DMS 273 treated with DMSO at 0.1 percent for 48 hours (cell line): ENCODE measurements around the gene GPC5.
"Not testable (repeated sequence)": the region's sequence is repeated elsewhere in the genome, so short reads cannot be mapped to it uniquely, and the experiment has no call there.

Source experiments
- DNase-seq: peaks from one replicate; lab custom pipeline; 2025; lab: John Stamatoyannopoulos, UW

GPC5 gene

GRCh38 chr13:91878491-91878890, 480.1 kb downstream of the GPC5 start:
- DNase-seq, result no peak

GRCh38 chr13:91879360-91879759, 480.9 kb downstream of the GPC5 start:
- DNase-seq, result no peak

DNA sequence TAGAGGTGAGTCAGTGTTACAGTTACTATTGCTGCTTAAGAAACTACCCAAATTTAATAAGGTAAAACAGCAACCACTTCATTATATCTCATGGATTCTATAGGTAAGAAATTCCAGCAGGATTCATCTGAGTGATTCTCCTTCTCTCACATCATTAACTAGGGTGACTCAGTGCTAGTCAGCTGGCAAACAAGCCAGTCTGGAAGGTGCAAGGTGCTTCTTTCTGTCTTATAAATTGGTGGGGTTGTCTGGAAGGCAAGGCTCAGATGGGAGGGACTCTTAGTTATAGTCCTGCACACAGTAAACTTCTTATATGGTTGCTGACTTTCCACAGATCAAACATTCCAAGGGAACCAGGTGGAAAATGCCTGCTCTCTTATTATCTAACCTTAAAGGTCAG, 484.5 kb downstream of the GPC5 start:
- DNase-seq, result no peak

DNA sequence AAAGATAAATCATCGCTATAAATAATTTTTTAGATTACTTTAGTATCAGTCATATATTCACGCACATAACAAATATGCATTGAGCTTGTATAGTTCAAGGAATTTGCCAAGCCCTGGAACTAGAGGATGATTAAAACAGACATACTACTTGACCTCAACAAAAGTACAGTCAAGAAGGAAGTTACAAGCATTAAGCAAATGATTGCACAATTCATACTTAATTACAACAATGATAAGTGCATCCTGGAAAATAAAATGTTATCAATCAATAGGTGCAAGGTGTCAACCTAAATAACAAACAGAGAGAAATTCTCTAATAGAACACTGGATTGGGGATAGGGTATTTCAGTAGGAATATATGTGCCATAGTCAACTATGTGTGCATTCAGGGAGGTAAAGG, 491.2 kb downstream of the GPC5 start:
- no peak for DNase-seq

GRCh38 chr13:91891141-91891540, 492.7 kb downstream of the GPC5 start:
- no peak for DNase-seq

DNA sequence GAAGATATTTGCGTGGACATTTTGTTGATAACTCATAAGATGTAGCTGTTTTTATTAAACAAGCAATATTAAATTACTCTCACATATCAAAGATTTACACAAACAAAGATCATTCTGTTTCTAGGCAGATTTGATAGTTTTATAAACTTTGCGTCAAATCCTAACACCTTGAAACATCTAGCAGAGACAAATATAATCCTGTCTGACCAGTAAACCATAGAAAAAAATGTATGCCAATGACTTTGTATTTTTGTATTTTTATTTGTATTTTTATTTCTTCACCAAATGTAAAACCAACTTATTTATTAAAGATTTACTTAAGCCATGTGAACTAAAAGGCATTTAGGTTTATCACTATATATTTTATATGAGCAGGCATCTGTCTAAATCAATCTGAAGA, 494.6 kb downstream of the GPC5 start:
- DNase-seq, result no peak

DNA sequence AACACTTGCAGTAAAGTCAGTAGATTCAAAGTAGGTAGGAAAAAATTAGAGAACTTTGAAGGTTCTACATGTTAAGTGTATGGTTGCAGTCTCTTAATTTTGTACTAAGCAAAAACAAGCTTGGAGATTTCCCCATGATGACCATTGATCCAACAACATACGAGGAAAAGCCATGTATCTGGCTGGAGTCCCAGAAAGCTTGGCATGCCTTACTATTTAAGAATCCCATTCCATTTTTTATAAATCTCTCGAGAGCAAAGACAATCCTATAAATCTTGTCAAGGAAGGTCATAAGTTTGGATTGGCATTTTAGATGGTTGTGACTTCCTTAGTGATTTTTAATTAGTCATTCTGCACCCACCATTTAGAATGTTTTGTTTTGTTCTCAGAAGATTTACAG, 495.9 kb downstream of the GPC5 start:
- no peak for DNase-seq

DNA sequence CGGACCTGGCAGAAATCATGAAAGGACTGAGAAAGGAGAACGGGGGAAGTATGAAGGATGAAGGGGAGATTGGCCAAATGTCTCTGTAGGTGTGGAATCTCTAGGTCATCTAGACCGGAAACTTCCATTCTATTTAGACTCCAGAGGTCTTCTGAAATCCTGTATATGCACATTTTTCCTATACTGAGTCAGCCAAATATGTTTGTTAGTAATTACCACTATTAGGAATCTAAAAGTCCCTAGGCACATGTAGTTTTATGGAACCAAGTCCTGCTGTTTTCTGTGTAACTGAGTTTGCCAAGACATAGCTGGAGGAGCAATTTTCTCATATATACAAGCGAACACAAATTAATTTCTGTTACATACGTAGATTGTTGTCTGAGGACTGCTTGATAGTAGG, 498.1 kb downstream of the GPC5 start:
- DNase-seq, result no peak

DNA sequence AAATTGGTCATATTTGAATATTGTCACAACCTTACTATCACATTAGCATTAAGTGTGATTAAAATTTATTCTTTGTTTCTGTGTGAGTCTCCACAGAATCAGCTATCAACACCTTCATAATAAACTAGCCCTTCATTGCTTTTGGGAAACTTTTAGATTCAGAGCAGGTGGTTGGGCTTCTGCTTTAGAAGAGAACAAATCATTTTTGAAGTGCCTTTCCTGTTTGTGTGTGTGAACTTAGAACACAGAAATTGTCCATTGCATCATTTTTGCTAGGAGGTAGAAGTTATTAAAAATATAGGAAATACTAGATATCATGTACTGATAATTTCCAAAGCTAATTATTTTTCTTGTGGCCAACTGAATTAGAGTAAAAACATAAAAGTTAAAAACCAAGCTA, 500.6 kb downstream of the GPC5 start:
- not testable (repeated sequence) for DNase-seq

DNA sequence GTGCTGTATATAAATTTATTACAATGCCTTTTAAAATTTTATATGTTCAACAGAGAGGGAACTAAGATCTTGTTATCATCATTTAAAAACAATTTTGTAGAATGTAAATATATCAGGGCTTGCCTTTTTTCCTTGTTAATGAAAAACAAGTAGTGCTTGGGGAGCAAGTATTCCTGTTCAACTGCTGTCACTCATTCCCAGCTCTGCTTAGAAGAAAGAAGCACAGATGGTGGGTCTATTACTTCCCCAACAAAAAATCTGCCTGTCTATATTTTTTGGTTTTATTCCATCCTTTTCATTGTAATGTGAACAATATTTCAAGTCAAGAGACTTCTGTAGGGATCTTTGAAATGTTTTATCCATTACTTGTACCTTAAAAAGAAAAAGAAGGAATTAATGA, 503.9 kb downstream of the GPC5 start:
- no peak for DNase-seq

GRCh38 chr13:91904005-91904404, 505.6 kb downstream of the GPC5 start:
- DNase-seq, result no peak

GRCh38 chr13:91904597-91904996, 506.2 kb downstream of the GPC5 start:
- no peak for DNase-seq

DNA sequence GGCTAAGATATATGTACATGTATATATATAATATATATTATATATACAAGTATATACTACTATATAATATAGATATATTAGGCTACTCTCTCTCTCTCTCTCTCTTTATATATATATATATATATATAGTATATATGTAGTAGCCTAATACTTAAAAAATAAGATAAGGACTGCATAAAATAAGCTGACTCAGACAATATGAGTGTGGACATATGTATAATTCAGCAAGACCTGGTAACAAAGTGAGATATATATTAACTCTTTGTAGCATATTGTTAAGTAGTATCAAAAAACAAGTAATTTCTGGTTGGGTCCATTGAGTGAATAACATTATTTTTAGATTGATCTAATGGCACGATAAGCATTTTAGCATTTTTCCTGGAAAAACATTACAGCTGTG, 509.0 kb downstream of the GPC5 start:
- no peak for DNase-seq

- DNase-seq, result no peak
Measured at GRCh38 chr13:91909617-91910016, 511.2 kb downstream of the GPC5 start.

DNA sequence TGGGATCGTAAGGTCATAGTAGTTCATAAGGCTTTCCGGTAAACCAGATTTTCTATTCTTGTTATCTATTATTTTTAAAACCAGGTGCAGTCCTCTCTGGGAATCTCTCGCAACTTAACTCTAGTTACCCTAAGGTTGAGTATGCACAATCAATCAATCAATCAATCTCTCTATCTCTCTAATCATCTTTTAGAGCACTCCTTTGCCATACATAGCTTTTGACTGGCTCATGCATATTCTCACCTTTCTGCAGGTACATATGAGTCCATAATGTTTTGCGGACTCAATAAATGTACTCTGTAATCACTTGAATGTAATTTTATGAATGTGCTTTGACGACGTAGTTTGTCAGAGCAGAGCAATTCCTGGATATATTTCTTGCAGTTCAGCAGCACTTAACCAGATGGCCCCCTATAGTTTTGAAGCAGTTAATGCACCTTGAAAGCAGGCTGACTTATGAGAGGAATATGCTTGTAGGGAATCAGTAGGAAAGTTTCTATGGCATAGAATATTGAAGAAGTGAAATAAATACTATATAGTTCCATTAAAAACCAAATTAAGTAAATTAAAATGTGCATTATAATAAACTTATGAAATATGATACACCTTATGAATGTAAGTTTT, 524.7 kb downstream of the GPC5 start:
- no peak for DNase-seq

DNA sequence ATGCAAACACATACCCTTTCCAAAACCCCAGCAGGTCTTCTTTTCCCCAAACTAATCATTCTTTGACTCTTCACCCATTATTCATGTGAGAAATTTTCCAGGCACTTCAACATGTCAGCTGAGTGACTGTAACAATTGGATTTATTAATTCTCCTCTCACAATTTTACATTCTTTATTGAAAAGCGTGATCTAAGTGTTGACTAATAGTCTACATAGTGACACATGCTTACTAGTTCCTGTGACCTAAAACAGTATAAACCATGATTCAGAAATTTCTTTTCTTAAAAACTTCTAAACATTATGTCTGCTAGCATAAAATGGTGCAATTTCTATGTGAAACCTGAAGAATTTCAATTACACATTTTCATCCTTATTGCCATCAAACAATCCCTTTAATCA, 532.3 kb downstream of the GPC5 start:
- no peak for DNase-seq

DNA sequence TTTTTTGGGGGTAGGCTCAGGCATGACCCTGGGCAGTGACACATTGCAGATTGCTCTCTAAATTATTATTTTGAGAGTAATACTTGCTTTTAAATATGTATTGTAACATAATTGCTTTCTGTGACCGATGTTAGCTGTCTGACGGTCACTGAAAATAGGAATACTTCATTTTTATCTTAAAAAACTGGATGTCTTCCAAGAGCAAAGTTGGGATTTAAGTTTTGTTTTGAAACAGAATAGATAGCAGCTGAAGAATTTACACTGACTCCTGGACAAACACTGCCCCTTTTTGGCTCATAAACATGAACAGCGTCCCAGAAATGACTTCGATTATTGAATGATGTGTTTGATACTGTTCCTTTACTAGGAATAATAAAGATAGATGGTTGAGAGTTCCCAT, 535.9 kb downstream of the GPC5 start:
- no peak for DNase-seq

DNA sequence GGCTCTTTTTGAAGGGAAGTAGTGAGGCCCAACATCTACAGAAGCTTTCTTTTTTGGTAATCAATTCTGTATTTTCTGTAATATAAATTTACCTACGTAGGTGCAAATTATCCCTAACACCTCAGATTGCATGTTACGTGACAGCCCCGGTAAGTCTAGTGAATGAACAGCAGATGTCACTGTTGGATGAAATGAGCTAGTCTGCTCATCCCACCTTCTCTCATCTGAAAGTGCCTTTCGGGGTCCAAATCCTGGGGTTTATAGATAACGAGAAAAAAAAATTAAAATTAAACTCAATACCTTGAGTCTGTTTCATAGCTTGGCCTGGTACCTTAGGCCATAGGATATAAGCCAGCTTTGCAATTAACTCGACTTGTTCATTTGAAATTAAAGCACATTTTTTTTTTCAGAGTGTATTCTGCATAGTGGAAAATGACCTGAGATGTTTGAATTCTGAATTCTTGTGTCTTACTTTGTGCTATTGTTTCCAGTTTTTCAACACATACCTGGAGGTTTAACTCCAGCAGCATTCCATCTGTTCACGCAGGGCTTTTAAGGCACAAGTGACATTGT, 548.2 kb downstream of the GPC5 start:
- DNase-seq, result no peak

GRCh38 chr13:91948736-91949135, 550.3 kb downstream of the GPC5 start:
- DNase-seq, result no peak

GRCh38 chr13:91950803-91951202, 552.4 kb downstream of the GPC5 start:
- no peak for DNase-seq

DNA sequence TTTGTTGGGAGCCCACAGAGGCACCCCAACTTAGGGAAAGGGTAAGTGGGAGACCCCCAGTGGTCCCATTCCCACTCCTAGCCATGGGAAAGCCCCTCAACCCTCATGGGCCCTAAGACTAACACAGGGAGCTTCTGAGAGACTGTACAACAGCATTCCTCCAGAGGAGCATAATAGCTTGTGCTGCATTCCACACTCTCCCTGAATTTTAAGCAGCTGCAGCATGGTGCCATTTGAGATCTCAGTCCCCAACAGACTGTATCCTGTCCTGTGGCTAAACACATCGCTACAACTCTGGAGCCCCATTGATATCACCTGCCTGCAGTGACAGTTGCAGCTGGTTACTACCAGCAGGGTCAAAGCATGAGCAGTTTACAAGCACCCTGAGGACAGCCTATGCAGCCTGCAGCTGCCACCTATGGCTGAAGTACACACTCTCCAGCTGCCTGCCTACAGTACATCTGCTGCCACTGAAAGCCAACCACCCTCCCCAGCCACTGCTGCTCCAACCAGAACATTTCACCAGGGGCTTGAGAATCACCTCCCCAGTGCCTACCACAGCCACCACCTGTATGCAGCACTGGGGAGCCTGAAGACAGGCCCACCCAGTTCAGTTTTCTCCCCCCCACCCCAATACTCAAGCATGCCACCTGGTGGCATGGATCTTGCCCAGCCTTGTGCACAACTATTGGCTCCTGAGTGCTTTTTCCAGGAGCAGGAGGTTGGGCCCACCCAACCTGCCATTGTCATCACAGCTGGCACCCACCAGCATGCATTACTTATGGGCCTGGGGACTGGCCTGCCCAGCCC, 557.3 kb downstream of the GPC5 start:
- no peak for DNase-seq

GRCh38 chr13:91960947-91961346, 562.5 kb downstream of the GPC5 start:
- DNase-seq, result no peak

GRCh38 chr13:91962946-91963345, 564.5 kb downstream of the GPC5 start:
- DNase-seq, result no peak

GRCh38 chr13:91965511-91965910, 567.1 kb downstream of the GPC5 start:
- no peak for DNase-seq
